ENCODE results near the gene SLC17A9.

Gene SLC17A9, protein sequence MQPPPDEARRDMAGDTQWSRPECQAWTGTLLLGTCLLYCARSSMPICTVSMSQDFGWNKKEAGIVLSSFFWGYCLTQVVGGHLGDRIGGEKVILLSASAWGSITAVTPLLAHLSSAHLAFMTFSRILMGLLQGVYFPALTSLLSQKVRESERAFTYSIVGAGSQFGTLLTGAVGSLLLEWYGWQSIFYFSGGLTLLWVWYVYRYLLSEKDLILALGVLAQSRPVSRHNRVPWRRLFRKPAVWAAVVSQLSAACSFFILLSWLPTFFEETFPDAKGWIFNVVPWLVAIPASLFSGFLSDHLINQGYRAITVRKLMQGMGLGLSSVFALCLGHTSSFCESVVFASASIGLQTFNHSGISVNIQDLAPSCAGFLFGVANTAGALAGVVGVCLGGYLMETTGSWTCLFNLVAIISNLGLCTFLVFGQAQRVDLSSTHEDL

DNA sequence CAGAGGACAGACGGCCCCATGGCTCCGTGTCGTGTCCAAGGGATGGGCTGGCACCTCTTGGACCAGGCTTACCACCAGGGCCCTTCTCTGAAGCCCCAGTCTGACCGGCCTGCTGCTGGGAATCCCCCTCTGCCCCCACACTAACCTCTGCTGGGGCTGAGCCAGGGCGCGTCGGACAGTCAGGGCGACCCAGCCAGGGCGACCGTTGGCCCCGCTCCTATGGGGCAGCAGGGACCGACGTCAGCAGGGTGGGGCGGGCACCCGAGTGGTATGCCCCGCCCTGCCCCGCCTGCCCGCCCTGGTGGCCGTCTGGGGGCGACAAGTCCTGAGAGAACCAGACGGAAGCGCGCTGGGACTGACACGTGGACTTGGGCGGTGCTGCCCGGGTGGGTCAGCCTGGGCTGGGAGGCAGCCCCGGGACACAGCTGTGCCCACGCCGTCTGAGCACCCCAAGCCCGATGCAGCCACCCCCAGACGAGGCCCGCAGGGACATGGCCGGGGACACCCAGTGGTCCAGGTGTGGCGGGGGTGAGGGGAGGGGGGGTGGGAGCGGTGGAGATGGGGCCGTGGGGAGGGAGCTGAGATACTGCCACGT, at the start of gene SLC17A9:
SLC17A9 (plus strand) TSS at position 337 of the 595 bp plus-strand sequence; CDS start at position 459, 122 bp downstream.
- DNase-seq (ENCODE audit: extremely low read depth in 1 of 2, low read depth in 1 of 2), result peak; percentile 61 to 73

DNA sequence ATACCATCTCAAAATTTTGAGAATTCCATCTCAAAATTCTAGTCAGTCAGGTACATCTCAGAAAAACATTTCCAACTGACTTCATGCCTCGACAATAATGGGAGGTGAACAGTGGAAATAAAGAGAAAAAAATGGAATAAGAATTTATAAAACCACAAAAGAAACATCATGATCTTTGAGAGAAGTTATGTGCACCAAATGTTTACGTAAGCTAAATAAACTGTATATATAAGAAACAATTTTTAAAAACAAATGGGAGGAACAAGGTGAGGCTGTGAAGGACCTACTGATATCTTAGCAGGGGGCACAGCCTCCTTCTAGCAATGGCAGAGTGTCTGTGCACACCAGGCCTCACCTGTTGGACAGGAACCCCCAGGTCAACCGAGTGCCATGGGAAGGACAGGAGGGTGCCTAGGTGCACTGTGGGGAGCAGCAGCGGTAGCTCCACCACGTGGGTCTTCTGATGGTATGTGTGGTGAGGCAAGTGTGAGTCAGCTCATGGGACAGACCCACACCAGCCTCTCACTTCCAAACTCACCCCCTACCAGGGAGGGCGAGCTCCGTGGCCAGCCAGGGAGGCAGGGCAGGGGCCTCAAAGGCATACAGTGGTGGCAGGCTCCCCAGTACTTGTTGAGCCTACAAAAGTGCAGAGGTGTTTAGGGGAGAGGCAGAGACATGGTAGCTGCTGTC, 49.4 kb upstream of the SLC17A9 start:
- DNase-seq (ENCODE audit: extremely low read depth in 1 of 2, low read depth in 1 of 2), result no peak

DNA sequence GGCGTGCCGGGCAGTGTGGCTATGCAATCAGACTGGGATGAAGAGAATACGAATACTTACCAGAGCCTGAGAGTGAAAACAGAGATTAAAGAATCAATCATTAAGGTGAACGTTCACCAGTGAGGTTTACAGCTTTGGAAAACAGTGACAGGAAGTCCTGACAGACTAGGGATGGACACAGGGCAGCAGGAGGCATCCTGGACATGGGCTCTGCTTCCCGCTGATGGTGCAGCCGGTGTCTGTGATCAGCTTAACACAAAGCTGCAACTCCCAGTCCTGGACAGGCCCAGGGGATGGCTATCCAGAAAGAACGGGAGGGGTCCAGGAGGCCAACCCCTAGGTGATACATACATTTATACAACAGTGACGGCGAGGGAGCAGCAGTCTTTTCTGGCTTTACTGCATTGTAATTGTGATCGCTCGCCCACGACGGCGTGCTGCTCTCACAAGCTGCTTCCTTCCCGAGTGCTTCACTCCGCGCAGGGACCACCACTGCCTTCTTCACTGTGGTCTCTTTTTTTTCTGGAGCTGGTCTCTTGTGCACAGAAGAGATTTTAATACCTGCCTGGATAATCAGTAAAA, 46.9 kb upstream of the SLC17A9 start:
- DNase-seq (ENCODE audit: extremely low read depth in 1 of 2, low read depth in 1 of 2), result no peak

DNA sequence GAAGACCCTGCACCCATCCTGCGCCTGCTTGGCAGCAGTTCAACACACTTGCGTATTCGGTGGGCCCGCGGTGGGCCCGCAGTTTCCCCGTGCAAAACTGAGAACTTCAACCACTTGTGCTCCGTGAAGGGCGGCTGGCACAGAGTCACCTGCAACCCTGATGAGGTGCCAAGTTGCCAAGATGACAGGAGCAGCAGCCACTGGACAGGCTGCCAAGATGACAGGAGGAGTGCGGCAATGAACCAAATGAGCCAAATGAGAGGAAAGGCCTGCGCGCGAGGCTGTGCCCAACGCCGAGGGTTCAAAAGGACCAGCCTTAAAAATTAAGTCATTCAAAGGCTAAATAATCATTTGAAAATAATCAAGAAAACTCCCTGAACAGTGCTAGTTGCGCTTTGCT, 46.3 kb upstream of the SLC17A9 start:
- no peak for DNase-seq (ENCODE audit: extremely low read depth in 1 of 2, low read depth in 1 of 2)

DNA sequence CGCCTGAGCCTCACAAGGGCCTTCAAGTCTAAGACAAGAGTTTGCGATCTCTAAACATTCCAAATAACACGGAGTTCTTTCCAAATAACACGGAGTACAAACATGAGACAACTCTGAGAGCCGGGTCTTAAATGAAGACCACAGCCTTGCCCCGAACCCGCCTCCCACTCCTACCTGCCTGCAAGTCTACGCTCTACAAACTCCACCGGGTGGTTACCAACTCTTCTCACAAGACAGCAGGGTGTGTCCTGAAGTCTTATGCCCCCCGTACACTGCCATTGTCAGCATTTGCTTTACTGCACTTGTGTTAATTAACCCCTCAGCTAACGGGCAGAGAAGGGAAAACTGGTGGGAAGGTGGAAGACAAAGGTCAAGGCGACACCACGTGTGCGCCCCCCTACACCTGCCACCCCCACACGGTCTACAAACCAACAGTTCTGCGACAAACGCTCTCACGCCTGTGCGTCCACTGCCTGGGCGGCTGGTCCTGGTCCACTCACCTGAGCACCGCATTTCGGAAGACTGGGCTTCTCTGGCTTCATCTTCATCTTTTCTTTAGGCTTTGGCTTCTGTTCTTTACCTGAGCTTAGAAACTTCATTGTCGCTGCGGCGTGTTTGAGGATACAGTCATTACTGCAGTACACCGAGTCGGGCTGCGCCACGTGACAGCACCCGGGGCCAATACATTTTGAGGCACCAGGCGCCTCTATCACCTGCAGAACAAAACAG, 45.7 kb upstream of the SLC17A9 start:
- no peak for DNase-seq (ENCODE audit: extremely low read depth in 1 of 2, low read depth in 1 of 2)

DNA sequence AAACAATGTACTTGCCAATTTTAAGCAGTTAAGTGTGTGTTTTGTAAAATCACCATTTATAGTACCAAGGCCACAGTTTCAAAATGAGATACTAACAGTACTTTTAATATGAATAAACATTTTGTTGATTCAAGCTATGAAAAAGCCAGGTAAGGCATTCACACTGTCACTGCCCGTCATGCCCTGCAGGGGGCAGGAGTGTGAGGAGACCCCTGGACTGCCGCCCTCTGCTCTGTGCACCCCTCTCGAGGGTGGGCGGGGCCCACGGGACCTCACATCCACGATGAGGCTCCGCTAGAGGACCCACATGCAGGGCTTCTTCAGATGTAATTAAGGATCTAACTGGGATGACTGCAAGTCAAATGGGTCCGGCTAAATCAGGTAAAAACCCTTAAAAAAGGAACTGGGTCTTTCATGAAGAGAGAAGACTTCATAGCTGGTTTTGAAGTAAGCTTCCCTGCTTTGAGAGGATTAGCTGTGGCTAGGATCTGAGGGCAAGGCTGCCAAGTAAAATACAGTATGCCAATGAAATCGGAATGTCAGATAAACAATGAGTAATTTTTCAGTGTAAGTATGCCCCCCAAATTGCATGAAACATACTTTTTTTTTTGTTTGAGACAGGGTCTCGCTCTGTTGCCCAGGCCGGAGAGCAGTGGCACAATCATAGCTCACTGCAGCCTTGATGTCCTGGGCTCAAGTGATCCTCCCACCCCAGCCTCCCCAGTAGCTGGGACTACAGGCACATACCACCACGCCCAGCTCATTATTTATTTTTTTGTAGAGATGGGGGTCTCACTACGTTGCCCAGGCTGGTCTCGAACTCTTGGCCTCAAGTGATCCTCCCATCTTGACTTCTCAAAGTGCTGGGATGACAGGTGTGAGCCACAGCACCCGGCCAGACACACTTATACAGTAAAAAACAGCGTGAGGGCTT, 44.9 kb upstream of the SLC17A9 start:
- DNase-seq (ENCODE audit: extremely low read depth in 1 of 2, low read depth in 1 of 2), result peak in 1 of 2 donors; percentile 43

DNA sequence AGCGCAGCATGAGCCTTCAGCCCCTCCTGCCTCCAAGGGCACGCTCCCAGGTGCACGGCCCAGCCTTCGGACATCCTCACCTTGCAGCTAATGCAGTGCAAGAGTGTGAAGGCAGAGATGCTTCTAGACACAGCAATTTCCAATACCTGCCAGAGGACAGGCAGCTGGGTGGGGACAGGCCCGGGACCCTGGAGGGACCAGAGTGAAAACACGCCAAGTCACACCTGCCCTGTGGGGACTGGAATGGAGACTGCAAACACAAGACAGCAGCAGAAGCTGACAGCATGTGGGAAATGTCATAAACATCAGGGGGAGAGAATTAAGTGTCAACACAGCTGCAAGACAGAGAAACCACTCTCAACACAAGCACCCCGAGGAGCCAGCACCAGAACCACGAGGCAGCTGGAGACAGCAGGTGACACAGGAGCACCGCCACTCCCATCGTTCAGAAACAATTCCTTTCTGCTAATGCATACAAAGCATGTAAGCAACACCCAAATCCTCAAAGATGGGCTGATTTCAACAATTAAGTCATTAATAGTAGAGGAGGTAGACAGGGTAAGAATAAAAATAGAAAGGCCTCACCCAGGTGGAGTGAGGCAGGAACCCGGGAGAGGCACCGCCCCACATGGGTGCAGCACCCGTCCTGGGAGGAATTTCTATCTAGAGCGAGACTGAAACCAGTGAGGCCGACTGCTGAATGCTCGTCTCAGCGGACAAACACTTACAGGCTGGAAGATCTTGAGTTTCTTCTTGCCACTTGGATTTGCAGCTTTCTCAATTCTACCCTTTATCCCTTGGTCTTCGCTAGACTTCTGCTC, 43.3 kb upstream of the SLC17A9 start:
- no peak for DNase-seq (ENCODE audit: extremely low read depth in 1 of 2, low read depth in 1 of 2)

DNA sequence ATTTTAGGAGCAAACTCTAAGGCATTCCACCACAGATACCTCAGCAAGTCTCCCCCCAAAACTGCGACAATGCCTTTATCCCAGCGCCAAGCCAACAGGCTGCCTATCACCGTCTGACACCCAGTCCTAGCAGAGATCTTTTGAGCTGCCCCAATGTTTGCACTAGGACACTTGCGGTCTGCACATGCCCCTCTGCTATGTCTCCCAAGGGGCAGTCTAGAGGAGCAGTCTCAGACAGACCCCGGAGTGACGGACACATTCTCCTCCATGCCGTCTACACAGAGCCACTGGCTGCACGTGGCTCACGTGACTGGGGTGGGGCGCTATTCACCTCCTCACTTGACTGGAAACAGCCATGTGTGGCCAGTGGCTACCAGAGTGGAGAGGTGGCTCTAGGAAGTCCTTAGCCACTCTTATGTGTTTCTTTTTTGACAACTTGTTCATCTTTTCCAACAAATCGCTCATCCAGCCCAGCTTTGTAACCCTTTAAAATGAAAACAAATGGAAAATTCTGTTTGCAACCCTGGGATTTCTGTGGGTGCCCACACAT, 42.2 kb upstream of the SLC17A9 start:
- no peak for DNase-seq (ENCODE audit: extremely low read depth in 1 of 2, low read depth in 1 of 2)

DNA sequence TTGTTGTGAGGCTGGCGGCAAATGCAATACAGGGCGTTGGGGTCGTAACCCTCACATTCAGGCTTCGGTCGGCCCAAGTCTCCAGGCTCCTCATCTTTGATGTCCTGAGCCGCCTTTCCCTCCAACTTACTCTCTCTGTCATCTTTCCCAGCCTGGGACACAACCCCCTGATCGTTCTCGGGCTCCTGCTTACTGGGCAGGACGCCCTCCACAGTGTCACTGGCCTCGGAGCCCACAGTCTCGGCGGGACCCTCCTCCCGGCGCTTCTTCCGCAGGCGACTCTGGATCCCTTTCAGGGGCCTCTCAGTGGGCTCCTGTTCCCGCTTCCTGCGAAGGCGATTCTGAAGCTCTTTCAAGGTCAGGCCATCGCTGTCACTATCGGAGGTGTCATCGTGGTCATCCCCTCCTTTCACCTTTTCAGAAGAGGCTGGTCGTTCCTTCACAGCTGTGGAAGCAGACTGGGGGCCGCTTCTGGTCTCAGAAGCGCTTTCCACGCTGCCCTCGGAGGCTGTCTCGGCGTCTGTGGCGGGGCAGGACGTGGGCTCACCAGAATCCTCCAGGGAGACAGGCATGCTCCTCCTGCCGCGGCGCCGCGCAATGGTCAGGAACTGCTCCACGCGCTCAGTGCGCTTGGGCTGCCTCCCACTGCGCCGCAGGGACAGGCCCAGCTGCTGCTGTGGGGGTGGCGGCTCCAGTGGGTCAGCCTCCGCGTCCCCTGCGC, 41.6 kb upstream of the SLC17A9 start:
- DNase-seq (ENCODE audit: extremely low read depth in 1 of 2, low read depth in 1 of 2), result no peak

DNA sequence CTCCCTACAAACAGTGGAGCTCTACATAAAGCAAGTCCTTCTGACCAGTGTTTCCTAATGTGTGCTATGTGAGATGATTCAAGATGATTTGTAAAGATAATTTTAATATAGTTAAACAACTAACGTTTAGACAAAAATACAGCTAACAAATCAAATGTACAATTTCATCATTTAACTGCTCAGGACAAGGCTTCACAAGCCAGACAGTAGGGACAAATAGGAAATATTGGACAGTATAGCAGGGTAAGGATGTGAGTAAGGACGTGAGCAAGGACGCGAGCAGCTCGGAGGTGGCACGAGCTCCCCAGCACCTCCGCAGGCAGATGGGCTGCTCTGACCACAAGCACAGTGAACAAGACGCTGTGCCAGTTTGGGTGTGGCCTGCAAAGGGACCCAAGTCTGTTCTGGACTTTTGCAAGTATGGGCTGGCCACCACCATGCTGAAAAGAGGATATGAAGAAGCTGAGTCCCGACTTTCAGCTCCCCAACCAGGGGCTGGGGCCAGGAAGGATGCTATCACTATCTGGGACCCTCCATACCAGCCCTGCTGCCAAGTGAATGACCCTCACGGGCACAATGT, 40.7 kb upstream of the SLC17A9 start:
- no peak for DNase-seq (ENCODE audit: extremely low read depth in 1 of 2, low read depth in 1 of 2)

DNA sequence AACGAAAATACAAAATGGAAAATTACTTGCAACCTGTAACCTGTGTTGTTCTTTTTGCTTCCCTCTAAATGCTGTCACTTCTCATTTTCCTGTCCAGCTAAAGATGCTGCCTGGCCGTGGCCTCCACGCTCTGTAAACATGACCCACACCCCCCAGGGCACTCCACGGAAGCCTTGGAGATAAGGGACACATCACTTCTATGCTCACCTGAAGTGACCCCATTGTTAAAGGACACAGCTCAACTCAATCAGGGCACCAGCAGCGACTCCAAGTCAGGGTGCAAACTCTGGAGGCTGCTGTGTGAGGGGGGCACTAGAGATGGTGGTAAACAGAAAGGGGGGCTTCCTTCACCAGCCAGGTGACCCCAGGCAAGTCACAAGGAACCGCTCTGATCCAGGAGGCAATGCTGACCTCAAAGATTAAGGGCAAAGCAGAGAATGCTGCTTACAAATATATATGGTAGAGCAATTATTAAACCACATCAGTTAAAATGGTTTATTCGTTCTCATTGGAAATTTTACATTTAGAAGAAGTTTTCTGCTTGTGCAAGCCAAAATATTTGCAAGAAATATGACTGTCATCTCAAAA, 39.4 kb upstream of the SLC17A9 start:
- no peak for DNase-seq (ENCODE audit: extremely low read depth in 1 of 2, low read depth in 1 of 2)

DNA sequence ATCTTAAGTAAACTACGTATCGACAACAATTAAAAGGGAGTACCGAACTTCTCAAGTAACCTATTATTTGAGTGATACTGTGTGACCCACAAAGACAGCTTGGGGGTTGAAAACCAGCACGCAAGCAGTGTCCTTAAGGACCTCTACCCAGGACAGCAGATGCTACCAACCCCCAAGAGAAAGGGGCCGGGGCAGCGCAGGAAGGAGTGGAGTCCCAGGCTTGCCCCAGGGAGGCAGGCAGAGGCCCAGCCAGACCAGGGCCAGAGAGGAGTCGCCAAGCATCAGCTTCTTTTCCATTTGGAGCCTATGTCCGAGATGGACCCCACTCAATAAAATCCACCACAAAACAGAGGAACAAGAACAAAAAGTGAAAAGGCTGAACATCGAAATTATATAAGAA, 38.1 kb upstream of the SLC17A9 start:
- no peak for DNase-seq (ENCODE audit: extremely low read depth in 1 of 2, low read depth in 1 of 2)

DNA sequence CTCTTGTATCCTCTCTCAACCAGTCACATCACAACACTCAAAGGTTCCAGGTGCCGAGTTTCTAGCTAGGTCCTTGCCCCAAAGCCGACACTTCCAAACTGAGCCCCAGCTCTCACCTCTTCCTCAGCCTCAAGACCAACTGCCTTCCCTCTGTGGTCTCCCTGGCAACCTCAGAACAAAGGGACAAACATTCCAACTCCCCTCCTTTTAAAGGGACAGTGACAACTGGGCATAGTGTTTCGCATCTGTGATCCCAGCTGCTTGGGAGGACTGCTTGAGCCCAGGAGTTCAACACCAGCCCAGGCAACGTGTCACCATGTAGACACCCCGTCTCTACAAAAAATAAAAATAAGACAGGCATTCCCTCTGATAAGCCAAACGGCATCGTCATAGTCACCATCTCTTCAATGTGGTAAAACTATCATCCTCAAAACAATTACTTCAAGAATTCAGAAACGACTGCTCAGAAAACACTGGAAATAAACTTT, 37.5 kb upstream of the SLC17A9 start:
- no peak for DNase-seq (ENCODE audit: extremely low read depth in 1 of 2, low read depth in 1 of 2)

DNA sequence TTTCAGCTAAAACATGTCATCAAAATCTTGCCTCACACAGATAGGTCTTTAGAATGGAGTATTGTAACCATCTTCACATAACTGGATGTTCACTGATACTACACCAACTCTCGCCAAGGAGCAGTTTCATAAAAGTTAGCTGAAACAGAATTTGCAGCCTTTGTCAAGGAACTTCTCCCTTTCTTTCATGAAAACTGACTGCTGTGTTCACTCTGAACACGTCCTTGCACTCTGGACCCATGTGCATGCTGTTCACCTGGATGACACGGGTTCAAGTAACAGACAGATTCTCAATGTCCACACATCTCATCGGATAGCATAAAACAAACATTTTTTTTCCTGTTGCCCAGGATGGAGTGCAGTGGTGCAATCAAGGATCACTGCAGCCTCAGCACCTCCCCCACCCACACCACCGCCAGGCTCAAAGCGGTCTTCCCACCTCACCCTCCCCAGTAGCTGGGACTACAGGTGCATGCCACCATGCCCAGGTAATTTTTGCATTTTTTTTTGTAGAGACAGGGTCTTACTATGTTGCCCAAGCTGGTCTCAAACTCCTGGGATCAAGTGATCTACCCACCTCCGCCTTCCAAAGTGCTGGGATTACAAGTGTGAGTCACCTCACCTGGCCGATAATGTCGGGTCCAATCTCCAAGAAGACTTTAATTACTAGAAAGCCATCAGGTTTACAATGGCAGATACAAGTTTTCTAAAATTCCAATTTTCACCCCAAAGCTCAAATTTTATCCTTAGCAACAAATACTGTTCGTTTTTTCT, 35.6 kb upstream of the SLC17A9 start:
- DNase-seq (ENCODE audit: extremely low read depth in 1 of 2, low read depth in 1 of 2), result no peak

DNA sequence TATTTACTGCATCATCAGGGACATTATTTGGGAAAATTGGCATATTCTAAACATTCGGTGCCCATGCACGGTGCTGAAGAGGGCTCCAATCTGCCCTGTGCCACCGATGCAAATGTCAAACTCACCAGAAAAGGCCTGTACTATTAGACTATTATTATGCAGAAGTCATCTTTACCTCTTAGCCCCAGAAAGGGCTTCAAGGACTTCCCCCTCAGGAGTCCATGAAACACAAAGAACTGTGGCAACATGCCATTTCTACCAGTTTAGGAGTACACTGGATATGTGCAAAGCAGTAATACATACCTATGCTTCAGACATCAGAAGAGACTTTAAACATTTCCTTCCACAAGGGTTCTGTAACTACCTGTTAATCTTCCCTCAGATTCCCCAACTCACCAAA, 34.8 kb upstream of the SLC17A9 start:
- DNase-seq (ENCODE audit: extremely low read depth in 1 of 2, low read depth in 1 of 2), result no peak

DNA sequence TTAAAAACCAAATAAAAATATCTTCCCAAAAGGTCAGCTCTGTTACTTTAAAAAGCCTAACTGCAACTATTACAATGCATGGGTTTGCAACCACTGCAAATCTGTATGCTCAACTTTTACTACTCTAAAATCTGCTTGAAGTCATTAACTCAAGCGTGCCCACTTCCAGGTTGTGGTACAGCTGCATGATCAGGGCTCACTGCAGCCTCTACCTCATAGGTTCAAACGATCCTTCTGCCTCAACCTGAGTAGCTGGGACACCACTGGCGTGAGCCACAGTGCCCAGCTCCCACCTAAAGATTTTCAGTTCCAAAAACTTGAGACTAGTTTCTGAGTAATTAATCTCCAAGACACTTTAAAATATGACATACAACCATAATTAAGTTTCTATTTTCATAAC, 34.4 kb upstream of the SLC17A9 start:
- peak in 1 of 2 donors; percentile 40 for DNase-seq (ENCODE audit: extremely low read depth in 1 of 2, low read depth in 1 of 2)
